Spleen (tissue), 11 donors: Measurements from ENCODE around the gene EPYC. TPM values are rescaled to one million over a fixed set of nuclear protein-coding genes. Genes with fewer than 3 reads are reported as not detected.

Source experiments
- DNase-seq: peaks from one replicate; pipeline ENCODE4 v3.0.0-alpha.2; 2020
- H3K27ac ChIP-seq, 8 donors: fragments of 200-600 bp; sonication (generic) in 7 of 8; 1 replicate in 4 of 8; 2 replicates in 4 of 8; pipeline versions ENCODE4 v1.5.0 to v1.8.0; 2016 to 2021; ENCODE audit warnings: inconsistent platforms in 4 of 8, mild to moderate bottlenecking in 4 of 8, moderate library complexity in 1 of 8
- H3K27me3 ChIP-seq, 7 donors: fragments of 200-600 bp; sonication (generic) in 6 of 7; replicated peaks in 1 of 7; 1 replicate in 4 of 7; 2 replicates in 3 of 7; pipeline versions ENCODE4 v1.5.0 to v1.8.0; 2016 to 2021; ENCODE audit warnings: inconsistent platforms in 3 of 7, mild to moderate bottlenecking in 1 of 7
- H3K36me3 ChIP-seq, 6 donors: fragments of 200-600 bp; sonication (generic) in 5 of 6; 1 replicate in 4 of 6; 2 replicates in 2 of 6; pipeline versions ENCODE4 v1.5.0 to v1.8.0; 2016 to 2021; ENCODE audit warnings: inconsistent platforms in 2 of 6
- H3K4me1 ChIP-seq, 6 donors: fragments of 200-600 bp; sonication (generic) in 5 of 6; 1 replicate in 3 of 6; 2 replicates in 3 of 6; pipeline versions ENCODE4 v1.5.0 to v1.8.0; 2016 to 2021; ENCODE audit warnings: inconsistent platforms in 3 of 6
- H3K4me3 ChIP-seq, 8 donors: fragments of 200-600 bp; sonication (generic) in 7 of 8; 1 replicate in 4 of 8; 2 replicates in 4 of 8; pipeline versions ENCODE4 v1.5.0 to v1.8.0; 2016 to 2021; ENCODE audit warnings: inconsistent platforms in 4 of 8, mild to moderate bottlenecking in 4 of 8, moderate library complexity in 2 of 8
- H3K9me3 ChIP-seq, 8 donors: fragments of 200-600 bp; sonication (generic) in 7 of 8; 1 replicate in 4 of 8; 2 replicates in 4 of 8; pipeline versions ENCODE4 v1.5.0 to v1.8.0; 2016 to 2021; ENCODE audit warnings: inconsistent platforms in 4 of 8
- POLR2A ChIP-seq, 3 donors: fragments of 450-650 bp; IDR thresholded peaks; one replicate each; pipeline ENCODE4 v1.5.1; 2017; ENCODE audit warnings: antibody characterized with exemption in 3 of 3, mild to moderate bottlenecking in 1 of 3
- POLR2AphosphoS5 ChIP-seq, 3 donors: sonication (generic); formaldehyde crosslinking; IDR thresholded peaks; one replicate each; pipeline ENCODE4 v1.5.1; 2017; ENCODE audit warnings: antibody characterized with exemption in 3 of 3
- WGBS, 5 donors: extraction: QIAGEN DNeasy Blood & Tissue Kit in 3 of 5; methylation state at CpG; one replicate each; pipeline versions ENCODE4 v1.1.5 to v1.1.7; 2013 to 2018; 5-methylcytosine and 5-hydroxymethylcytosine counted together
- intact Hi-C: fragments of 100-400 bp; cut with DNase I; formaldehyde crosslinking; loops from one replicate; pipeline ENCODE4 v1.15.0; 2023; ENCODE audit warnings: low total_unique reads
- polyA plus RNA-seq, 3 donors: library from polyadenylated mRNA; stranded (reverse); fragments of 200-250 nt; gene quantifications; one replicate each; pipeline ENCODE4 v1.2.1, GENCODE V29; 2013
- total RNA-seq, 7 donors: library from RNA; depleted of rRNA in 3 of 7; stranded (reverse); fragments of >200 nt in 3 of 7; fragmentation: NEBNext Ultra II Directional in 4 of 7; extraction: Animal tissue kit (Norgen Biotek cat#: 25700) in 4 of 7; gene quantifications; one replicate each; pipeline versions ENCODE4 v1.1.0 to v1.2.1, GENCODE V29; 2016 to 2021
- TF ChIP-seq, protein P1 (sequence below), 11 experiments: fragments of 200-600 bp in 7 of 11; fragments of 450-650 bp in 4 of 11; sonication (generic) in 4 of 11; IDR thresholded peaks in 8 of 11; conservative IDR thresholded peaks in 3 of 11; 1 replicate in 7 of 11; 2 replicates in 4 of 11; pipeline versions ENCODE4 v1.4.0 to v1.8.0; 2016 to 2021; ENCODE audit warnings: antibody characterized with exemption in 11 of 11, inconsistent platforms in 4 of 11, mild to moderate bottlenecking in 1 of 11
- donor health status: healthy with polysubstance abuse.
- donor health status: DM: no; HTN: no; CAD: no; lungs with moderate emphysema.
- donor health status: DM: no; HTN: no; CAD: no.
- donor health status: Bipolar disorder and iron deficiency.
- donor health status: healthy.
- donor health status: DM: no; HTN: no; CAD: no.
- donor health status: DM: yes; HTN: yes; CAD: no.

Gene EPYC
- total and polyA plus RNA-seq, 10 donors = 0.08 TPM; not detected in 9

DNA sequence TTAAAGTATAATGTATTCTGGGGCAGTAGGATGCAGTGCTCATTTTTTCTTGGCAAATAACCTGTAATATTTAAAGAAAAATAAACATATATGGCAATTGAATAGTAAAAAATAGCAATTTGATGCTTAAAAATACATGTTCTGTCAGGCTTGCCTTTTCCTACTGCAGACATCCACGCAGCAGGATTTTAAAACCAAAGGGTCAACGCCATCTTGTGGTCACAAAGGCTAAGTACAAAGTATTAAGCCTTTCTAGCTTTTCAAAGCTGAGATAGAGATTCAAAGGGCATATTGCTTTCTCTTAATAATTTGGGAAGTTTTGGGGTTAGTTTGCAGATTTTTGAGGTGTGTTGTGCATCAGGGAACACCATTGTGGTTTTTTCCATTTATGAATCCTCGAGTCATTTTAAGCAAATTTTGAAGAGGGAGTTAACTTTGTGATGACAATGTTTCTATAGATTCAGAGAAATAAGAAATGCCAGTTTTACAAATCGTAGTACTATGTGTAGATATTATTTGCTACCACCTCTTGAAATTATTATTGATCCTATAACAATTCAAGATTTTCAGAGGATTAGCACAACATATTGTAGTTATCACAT, 45.1 kb downstream of the EPYC start:
- no peaks in the 10 kb centered on the region for H3K9me3 ChIP-seq
- H3K4me1 ChIP-seq = no peaks in the 10 kb centered on the region
- intact Hi-C loops = loop anchor here (10.0 kb wide), 1 partner anchor 1415 kb away; no protein-coding TSS in a partner anchor
- no peaks in the 10 kb centered on the region for H3K27me3 ChIP-seq
- no peak for DNase-seq
- no peaks in the 10 kb centered on the region for H3K36me3 ChIP-seq
- 2 to 14% (median 7%) methylated on average over 4 of the region's 4 CpGs for WGBS, 5 donors
- H3K4me3 ChIP-seq = no peak overlapping the region
- TF ChIP-seq, protein P1, sequence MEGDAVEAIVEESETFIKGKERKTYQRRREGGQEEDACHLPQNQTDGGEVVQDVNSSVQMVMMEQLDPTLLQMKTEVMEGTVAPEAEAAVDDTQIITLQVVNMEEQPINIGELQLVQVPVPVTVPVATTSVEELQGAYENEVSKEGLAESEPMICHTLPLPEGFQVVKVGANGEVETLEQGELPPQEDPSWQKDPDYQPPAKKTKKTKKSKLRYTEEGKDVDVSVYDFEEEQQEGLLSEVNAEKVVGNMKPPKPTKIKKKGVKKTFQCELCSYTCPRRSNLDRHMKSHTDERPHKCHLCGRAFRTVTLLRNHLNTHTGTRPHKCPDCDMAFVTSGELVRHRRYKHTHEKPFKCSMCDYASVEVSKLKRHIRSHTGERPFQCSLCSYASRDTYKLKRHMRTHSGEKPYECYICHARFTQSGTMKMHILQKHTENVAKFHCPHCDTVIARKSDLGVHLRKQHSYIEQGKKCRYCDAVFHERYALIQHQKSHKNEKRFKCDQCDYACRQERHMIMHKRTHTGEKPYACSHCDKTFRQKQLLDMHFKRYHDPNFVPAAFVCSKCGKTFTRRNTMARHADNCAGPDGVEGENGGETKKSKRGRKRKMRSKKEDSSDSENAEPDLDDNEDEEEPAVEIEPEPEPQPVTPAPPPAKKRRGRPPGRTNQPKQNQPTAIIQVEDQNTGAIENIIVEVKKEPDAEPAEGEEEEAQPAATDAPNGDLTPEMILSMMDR (IDR thresholded peaks at IDR 0.05 in 8 of 11, conservative IDR thresholded peaks at IDR 0.05 in 3 of 11) = peak in 9 of 11 experiments; percentile 37 to 70 (median 58)
- no peak for TF ChIP-seq POLR2A (IDR thresholded peaks at IDR 0.05)
- no peak for TF ChIP-seq POLR2AphosphoS5 (IDR thresholded peaks at IDR 0.05)
- H3K27ac ChIP-seq = no peak overlapping the region

DNA sequence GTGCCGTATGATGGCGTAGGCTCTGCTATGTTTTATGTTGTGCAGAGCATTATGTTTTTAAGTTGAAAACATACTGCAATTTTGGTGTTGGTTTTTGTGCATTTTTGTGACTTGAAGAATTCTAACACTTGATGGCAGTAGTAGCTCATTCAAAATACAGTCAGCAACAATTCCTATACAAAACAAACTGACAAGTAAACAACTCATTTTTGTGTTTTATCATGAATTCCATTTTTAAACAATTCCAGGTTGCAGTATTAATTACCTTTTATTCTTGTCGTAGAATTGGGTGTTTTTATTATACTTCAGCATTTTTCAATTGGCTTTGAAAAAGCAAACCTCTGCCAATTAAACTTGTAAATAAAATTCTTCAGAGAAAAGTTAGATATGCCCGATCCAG, 45.7 kb downstream of the EPYC start:
- Histone ChIP-seq H3K4me3 (no peak overlapping the region), H3K4me1 (no peaks in the 10 kb centered on the region), H3K36me3 (no peaks in the 10 kb centered on the region), H3K9me3 (peaks cover 0 to 4% (median 0%) of the 10 kb centered on the region in 8 donors), H3K27ac (no peak overlapping the region), H3K27me3 (no peaks in the 10 kb centered on the region)
- no peak for DNase-seq
- 72 to 80% (median 75%) methylated on average over 4 of the region's 4 CpGs for WGBS, 5 donors
- intact Hi-C loops = loop anchor here (10.0 kb wide), 1 partner anchor 1414 kb away; no protein-coding TSS in a partner anchor
- TF ChIP-seq POLR2AphosphoS5 (IDR thresholded peaks at IDR 0.05) (no peak), POLR2A (IDR thresholded peaks at IDR 0.05) (no peak)

DNA sequence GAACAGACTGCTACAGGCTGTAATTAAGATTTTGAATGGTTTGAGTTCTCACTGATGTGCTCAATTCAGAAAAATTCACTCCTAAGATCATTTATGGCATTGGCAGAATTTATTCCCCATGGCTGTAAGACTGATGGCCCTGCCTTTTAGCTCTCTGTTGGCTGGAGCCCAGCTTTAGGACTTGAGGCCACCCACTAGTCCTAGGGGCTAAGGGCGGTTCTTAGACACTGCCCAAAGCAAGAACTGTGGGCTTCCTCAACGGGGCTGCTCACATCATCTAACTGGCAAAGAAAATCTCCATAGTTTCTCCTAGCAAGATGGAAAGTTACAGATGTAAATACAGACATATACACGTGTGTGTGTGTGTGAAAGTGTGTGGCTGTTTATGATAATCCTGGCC, 46.4 kb downstream of the EPYC start:
- Histone ChIP-seq H3K4me1 (no peaks in the 10 kb centered on the region), H3K36me3 (no peaks in the 10 kb centered on the region), H3K9me3 (peaks cover 0 to 6% (median 0%) of the 10 kb centered on the region in 8 donors), H3K27me3 (no peaks in the 10 kb centered on the region), H3K4me3 (no peak overlapping the region), H3K27ac (no peak overlapping the region)
- intact Hi-C loops = loop anchor here (10.0 kb wide), 1 partner anchor 1414 kb away; no protein-coding TSS in a partner anchor
- WGBS, 5 donors = 77 to 89% (median 79%) methylated on average over 3 of the region's 3 CpGs
- TF ChIP-seq, protein P1 (IDR thresholded peaks at IDR 0.05 in 8 of 11, conservative IDR thresholded peaks at IDR 0.05 in 3 of 11) = peak in 1 of 11 experiments; percentile 10
- TF ChIP-seq POLR2AphosphoS5 (IDR thresholded peaks at IDR 0.05) (no peak), POLR2A (IDR thresholded peaks at IDR 0.05) (no peak)
- no peak for DNase-seq

DNA sequence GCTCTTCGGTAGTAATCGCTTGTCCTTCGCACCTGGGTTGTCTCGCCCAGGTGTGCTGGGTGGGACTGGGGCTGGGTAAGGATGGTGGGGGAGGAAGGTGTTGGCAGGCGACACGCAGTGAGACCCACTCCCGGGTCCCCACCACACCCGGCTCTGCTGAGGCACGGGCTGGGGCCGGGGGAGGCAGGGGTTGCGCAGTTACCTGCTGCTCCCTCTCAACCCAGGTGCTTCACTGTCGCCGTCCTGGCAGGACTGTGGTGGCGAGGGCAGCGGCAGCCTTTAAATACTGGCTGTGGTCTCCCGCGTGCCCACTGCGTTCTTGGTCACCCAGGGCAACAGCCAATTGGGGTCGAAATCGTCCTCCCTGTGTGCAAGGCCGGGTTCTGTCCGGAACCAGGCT, 49.9 kb downstream of the EPYC start, which contains the start of gene CCER1:
Gene CCER1, minus strand, starts transcription at position 256 of the 400 bp plus-strand sequence. CDS start 434 bp downstream, outside the sequence.
- 94 to 98% (median 97%) methylated on average over 19 to 22 of the region's 22 CpGs for WGBS, 5 donors
- TF ChIP-seq POLR2AphosphoS5 (IDR thresholded peaks at IDR 0.05) (no peak), POLR2A (IDR thresholded peaks at IDR 0.05) (no peak)
- TF ChIP-seq, protein P1 (IDR thresholded peaks at IDR 0.05 in 8 of 11, conservative IDR thresholded peaks at IDR 0.05 in 3 of 11) = no peak
- H3K27me3 ChIP-seq = no peaks in the 10 kb centered on the region
- DNase-seq = peak; percentile 73
- intact Hi-C loops = loop anchor here (10.0 kb wide), 1 partner anchor 1410 kb away; no protein-coding TSS in a partner anchor
- no peaks in the 10 kb centered on the region for H3K4me1 ChIP-seq
- H3K27ac ChIP-seq = no peak within 1 kb of the TSS
- H3K9me3 ChIP-seq = peaks cover 0 to 6% (median 0%) of the 10 kb centered on the region in 8 donors
- H3K36me3 ChIP-seq = no peaks in the 10 kb centered on the region
- no peak within 1 kb of the TSS for H3K4me3 ChIP-seq
